Measurements from ENCODE around the gene DIRAS1.
A peak's percentile ranks its signal among the peaks of the same experiment; 100 is the strongest.
"Not testable (repeated sequence)": the region's sequence is repeated elsewhere in the genome, so short reads cannot be mapped to it uniquely, and the experiment has no call there.

DIRAS1 gene

GRCh38 chr19:2726904-2727639 lies 5.9 kb upstream of the DIRAS1 start:
- no peak for DNase-seq

- no peak for DNase-seq
Measured at GRCh38 chr19:2726160-2726855, 5.1 kb upstream of the DIRAS1 start.

GRCh38 chr19:2724148-2724557 lies 3.0 kb upstream of the DIRAS1 start:
- DNase-seq = no peak

GRCh38 chr19:2723747-2724146 lies 2.6 kb upstream of the DIRAS1 start:
- DNase-seq = no peak

GRCh38 chr19:2723345-2723715 lies 2.2 kb upstream of the DIRAS1 start:
- DNase-seq = no peak

- no peak for DNase-seq
Measured at GRCh38 chr19:2722541-2723344, 1.6 kb upstream of the DIRAS1 start.

- no peak for DNase-seq
Measured at GRCh38 chr19:2721570-2722540, 683 bp upstream of the DIRAS1 start.

- DNase-seq = peak; percentile 20
Measured at GRCh38 chr19:2719920-2720776, 1.0 kb downstream of the DIRAS1 start.

GRCh38 chr19:2719232-2719735 lies 1.9 kb downstream of the DIRAS1 start:
- DNase-seq = no peak

- DNase-seq = no peak
Measured at GRCh38 chr19:2717638-2718541, 3.3 kb downstream of the DIRAS1 start.

GRCh38 chr19:2716722-2717637 lies 4.2 kb downstream of the DIRAS1 start:
- no peak for DNase-seq

- DNase-seq = no peak
Measured at GRCh38 chr19:2716275-2716650, 4.9 kb downstream of the DIRAS1 start.

GRCh38 chr19:2715470-2716274 lies 5.5 kb downstream of the DIRAS1 start:
- DNase-seq = no peak

- no peak for DNase-seq
Measured at GRCh38 chr19:2714531-2715269, 6.5 kb downstream of the DIRAS1 start.

- not testable (repeated sequence) for DNase-seq
Measured at GRCh38 chr19:2714102-2714501, 7.1 kb downstream of the DIRAS1 start.

- DNase-seq = not testable (repeated sequence)
Measured at GRCh38 chr19:2713170-2713569, 8.0 kb downstream of the DIRAS1 start.

- no peak for DNase-seq
Measured at GRCh38 chr19:2711875-2712205, 9.3 kb downstream of the DIRAS1 start.
